Peyer's patch (tissue), 4 donors: Measurements from ENCODE around the gene PTGDR2.

ENCODE experiments used
- CTCF ChIP-seq, 6 experiments: fragments of 450-650 bp in 4 of 6; fragments of 200-600 bp in 2 of 6; sonication (generic) in 1 of 6; IDR thresholded peaks; one replicate each; pipeline ENCODE4 v1.5.1; 2017 to 2019; ENCODE audit warnings: antibody characterized with exemption in 6 of 6, mild to moderate bottlenecking in 3 of 6, moderate library complexity in 1 of 6
- POLR2A ChIP-seq, 2 donors: fragments of 450-650 bp; IDR thresholded peaks; one replicate each; pipeline ENCODE4 v1.5.1; 2017; ENCODE audit warnings: antibody characterized with exemption in 2 of 2, mild to moderate bottlenecking in 2 of 2, moderate library complexity in 2 of 2

DNA sequence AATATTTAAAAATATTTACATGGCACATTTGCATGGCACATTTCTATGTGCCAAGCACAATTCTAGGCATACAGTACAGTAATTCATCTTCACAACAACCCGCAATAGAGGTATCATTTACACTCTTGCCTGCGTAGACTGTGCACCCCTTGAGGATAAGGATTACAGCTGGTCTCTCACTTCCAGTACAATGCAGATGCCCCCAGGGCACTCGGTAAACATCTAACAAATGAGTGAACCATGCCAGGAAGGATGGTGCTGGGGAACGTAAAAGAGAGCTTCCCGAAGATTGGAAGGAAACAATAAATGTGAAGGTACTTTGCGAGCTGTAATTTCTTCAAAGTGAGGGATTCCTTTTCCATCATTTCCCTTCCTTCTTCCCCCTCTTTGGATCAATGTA, 49.3 kb upstream of the PTGDR2 start:
- no peak for TF ChIP-seq CTCF (IDR thresholded peaks at IDR 0.05)
- TF ChIP-seq POLR2A (IDR thresholded peaks at IDR 0.05): no peak
